ENCODE measurements around the gene CXCR6.
A peak's percentile ranks its signal among the peaks of the same experiment; 100 is the strongest.
"Not testable (repeated sequence)": the region's sequence is repeated elsewhere in the genome, so short reads cannot be mapped to it uniquely, and the experiment has no call there.

The CXCR6 gene

DNA sequence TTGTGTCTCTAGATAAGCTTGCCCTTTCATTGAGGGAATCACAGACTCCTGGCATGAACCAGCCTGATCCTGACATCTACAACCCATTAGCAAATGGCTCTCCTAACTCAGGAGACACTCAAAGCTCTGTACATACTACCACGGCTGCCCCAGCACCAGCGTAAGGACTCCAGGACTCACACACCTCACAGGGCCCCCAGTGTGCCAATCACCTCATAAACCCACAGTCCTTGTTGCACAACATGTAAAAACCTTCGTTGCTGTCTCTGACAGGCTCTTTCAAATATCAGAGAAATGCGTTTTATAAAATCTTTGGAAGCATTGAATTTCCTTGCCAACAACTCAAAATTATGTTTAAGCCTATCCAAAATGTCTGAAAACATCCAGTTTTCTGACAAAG is 45.1 kb downstream of the CXCR6 start:
- DNase-seq (ENCODE audit: low read depth in 2 of 2): no peak

DNA sequence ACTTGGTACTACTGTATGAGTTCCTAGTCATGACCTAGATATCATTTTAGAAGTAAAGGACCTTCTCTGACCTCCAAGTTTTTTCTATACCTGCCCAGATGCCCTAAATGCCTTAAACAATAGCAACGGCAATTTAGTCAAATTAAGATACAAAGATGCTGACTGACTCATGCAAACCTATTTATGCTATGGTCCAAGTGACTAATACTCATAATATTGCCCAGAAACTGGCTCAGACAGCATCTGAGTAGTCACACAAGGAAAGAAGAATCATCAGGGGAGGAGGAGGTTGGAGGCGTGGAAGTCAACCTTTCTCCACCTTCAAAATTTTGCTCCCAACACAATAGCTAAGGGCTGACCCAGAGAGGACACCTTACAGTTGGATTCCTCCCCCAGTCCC is 45.5 kb downstream of the CXCR6 start:
- no peak for DNase-seq (ENCODE audit: low read depth in 2 of 2)

DNA sequence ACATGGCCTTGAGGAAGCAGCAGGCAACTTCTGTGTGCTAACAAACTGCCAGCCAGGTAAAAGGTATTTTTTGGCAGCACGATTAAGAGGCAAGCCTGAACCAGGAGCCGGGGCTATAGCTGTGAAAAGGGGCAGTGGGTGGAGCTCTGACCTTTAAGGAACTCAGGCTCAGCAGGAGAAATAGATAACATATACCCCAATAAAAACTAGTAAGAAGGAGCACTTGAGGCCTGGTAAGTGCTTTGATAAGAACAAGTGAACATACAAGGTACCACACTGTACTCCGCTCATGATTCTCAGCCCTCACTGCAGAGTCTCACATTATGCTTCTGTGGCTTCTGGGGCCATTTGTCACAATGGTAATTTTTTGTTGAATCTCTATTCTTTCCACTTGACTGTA is 46.9 kb downstream of the CXCR6 start:
- no peak for DNase-seq (ENCODE audit: low read depth in 2 of 2)

DNA sequence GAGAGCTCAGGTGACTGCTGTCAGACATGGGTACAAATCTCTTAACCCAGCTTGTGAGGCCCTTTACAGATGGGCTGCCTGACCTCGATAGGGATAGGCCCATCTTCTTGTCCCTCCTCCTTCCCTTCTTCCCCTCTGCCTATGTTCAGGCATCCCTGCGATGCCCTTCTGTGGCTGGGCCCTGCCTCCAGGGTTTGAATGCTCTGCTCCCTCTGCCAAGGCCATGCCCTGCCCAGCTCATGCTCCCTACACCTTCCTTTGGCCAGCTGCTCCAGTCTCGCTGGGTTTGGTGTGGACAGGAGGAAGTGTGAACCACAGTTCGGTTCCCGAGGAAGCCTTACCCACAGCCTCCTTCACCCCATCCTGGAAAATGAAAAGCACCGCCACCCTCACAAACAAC is 48.1 kb downstream of the CXCR6 start:
- DNase-seq (ENCODE audit: low read depth in 2 of 2): no peak

DNA sequence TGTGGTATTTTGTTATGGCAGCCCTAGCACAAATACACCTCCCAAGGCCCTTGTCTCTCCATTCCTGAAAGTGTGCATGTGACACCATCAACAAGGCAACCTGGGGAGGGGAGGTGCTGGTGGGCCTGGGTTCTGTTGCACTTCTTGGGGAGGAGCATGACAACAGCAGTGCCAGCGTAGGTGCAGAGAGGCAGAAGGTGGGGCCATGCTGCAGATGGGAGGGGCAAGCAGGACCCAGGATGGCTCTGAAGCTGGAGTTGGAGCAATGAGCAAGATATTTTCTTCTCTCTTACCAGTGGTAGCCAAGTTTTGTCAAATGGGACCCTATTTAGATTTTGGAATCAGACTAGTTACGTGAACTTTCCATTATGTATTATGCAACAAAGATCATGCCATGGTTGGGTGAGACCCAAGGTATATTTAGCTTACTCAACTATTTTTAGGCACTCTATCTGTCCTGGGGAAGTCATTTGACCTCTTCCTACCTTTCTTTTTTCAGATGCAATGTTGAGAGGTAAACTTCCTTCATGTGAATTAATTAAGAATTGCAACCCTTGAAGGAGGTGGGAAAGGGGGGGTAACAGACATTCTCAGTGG is 49.0 kb downstream of the CXCR6 start:
- no peak for DNase-seq (ENCODE audit: low read depth in 2 of 2)

DNA sequence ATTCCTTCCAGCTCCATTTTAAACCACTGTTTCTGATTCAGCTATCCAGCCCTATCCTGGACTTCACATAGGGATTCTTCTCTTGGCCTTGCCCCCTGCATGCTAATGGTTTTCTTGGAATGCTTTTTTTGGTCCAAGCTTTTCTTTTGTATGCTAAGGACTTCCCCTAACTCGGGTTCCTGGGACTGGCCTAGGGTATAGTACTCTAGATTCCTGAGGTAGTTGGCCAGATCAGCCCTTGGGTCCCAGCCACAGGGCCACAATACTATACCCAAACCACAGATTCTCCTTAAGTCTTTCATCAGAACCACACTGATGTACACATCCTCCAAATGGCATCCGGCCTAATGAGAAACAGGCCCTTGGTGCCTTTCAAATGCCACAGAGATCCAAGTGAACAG is 49.6 kb downstream of the CXCR6 start:
- DNase-seq (ENCODE audit: low read depth in 2 of 2): no peak

DNA sequence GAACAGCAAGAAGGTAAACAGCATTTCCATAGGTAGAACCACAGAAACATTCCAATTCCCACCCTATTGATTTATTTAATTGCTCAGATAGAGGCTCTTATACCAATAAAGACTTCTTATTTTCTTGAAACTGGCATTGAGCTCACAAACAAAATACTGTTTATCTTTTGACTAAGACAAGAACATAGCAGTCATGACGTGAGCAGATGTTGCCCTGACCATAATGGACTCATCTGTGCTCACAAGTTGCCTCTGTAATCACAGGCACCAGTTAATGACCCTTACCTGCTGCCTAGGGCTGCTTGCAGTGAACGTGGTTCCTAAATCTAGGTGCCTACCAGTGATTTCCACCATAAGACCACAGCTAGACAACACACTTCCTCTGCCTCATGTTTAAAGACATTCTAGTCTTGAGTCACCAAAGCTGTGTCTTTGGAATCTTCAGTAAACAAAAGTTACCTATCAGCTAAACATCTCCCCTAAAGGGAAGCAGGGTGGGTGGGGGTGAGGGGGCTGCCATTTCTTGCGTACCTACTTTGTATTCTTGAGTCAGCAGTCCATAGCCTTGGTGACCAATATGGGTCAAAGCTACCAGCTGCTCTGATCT is 50.3 kb downstream of the CXCR6 start:
- no peak for DNase-seq (ENCODE audit: low read depth in 2 of 2)

DNA sequence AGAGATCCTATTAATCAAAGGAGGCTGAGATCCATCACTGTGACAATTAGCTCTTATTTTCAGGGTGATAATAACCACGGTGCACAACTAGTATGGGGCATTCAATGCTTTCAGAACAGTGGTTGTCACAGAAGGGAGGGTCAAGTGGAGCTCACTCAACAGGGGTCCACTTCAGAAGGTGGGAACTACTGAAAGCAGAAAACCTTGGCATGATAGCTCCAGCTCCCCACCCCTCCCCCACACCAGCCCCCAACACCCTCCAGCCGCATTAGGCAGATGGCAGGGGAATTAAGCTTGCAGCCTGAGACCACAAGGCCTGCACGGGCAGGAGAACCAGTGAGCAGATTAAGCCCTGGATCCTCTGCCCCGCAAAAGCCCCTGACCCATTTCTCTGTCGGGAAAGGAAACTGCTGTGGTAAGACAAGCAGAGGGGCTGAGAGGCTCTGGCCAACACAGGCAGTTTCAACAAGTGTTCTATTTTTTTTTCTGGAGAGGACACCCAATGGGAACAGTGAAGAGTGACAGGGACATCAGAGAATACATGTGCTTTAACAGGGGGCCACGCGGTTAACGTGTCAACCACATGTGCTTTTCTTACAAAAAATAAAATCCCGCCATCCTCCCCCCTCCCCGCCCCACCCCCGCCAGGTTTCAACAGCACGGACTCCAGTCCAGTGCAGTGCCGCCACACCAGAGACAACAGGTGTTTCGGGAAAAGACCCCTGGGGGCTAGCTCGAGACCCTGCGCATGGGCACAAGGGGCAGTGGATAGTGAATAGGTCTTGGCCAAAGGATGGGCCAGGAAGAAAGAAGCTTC is 51.4 kb downstream of the CXCR6 start:
- DNase-seq (ENCODE audit: low read depth in 2 of 2): no peak

DNA sequence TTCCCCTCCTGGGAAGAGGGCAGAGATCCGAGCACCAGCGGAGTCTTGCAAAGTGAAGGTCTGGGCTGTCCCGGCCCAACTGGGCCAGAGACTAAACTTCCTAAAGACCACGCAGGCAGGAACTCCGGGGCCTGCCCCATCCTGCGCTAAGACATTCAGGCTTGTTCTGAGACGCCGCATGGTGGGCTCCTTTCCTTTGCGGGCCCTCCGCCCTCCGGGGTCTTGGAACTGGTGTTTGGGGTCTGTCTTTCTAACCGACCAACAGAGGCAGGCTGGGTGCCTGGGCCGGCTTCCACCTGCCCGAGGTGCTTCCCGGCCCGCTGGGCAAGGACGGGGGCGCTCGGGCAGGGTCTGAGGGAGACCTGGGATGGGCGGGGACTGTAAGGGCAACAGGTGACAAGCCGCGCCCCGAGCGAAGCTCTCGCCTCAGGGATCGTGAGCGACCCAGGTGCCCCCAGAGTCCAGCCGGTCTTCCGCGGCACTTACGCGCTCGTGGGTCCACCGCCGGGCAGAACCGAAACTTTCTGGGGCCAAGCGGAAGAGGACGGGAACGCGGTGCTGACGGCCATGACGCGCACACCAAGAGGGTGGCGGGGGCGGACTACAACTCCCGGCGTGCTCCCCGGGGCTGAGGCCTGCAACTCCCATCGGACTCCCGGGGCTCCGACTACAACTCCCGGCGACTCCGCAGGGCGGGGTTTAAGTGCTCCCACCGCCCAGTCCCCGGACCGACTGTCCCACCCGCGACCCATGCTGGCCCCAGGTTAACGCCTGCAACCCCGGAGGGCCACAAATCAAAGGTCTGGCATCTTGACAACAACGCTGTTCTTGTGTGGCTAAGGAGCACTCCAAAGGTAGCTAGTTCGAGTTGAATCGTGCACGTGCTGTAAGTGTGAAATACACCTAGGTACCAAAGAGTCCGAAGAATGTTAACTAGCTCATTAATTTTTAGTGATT is 52.2 kb downstream of the CXCR6 start, which contains the start of gene FYCO1:
FYCO1 (minus strand) TSS at position 589 of the 957 bp plus-strand sequence. CDS start 10,914 bp downstream, outside the sequence.
- peak; percentile 74 to 83 for DNase-seq (ENCODE audit: low read depth in 2 of 2)

DNA sequence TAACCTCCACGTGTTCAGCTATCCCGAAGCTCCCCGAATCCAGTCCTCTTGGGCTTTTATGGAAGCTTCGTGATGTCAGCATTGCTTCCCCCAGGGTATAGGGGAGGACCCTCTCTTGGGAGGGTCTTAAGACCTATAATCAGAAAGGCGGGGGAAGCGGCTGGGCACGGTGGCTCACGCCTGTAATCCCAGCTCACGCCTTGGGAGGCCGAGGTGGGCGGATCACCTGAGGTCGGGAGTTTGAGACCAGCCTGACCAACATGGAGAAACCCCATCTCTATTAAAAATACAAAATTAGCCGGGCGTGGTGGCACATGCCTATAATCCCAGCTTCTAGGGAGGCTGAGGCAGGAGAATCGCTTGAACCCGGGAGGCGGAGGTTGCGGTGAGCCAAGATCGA is 54.2 kb downstream of the CXCR6 start:
- DNase-seq (ENCODE audit: low read depth in 2 of 2): not testable (repeated sequence)

DNA sequence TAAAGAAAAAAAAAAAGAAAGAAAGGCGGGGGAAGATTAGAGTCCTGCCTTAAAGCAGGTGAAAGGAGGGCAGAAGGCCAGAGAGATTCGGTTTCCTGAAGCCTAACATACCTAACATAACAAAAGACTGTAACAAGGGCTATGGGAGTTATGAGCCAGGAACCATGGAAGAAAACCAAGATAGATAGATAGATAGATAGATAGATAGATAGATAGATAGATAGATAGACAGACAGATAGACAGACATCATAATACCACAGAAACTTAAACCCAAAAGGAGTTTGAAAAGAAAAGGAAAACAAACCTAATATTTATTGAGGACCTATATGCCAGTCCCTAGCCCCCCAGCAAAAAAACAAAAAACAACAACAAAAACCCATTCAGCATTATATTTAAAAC is 54.7 kb downstream of the CXCR6 start:
- no peak for DNase-seq (ENCODE audit: low read depth in 2 of 2)

Measured in activated CD4-positive, alpha-beta T cell treated with anti-CD3 and anti-CD28 coated beads for 24 hours (primary cell).